ENCODE measurements around the gene ADCY5. TPM values are rescaled to one million over a fixed set of nuclear protein-coding genes. Genes with fewer than 3 reads are reported as not detected.

Gene ADCY5
- total RNA-seq, 2 donors from 2014 or later, result 3.9 to 5.2 TPM

DNA sequence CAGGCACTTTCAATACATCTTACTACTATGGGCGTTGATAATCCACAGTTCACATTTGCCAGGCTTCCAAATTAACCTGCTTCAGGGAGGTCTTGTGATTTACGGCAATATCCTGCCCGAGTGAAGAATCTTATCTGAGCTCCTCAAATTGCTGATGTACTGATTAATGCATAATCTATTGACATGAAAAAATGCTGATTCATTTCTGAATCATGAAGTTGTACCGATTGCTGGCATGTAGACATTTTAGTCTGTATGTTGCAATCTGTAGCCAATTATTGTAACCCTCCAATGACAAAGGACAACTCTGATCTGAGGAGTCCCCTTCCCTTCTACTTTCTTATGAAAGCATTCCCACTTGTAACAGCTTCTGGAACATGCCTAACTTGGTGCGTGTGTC, 150.0 kb downstream of the ADCY5 start:
- Mint-ChIP-seq H3K4me3 (no peak overlapping the region), H3K36me3 (ENCODE audit: low read depth) (peaks cover 22% of the 10 kb centered on the region), H3K27me3 (ENCODE audit: insufficient read depth) (no peaks in the 10 kb centered on the region), H3K9me3 (no peaks in the 10 kb centered on the region), H3K27ac (no peak overlapping the region), H3K4me1 (no peaks in the 10 kb centered on the region)
- Histone ChIP-seq H3K9ac (ENCODE audit: extremely low read depth, low read length, poor library complexity, severe bottlenecking) (no peak overlapping the region), H3K9me3 (ENCODE audit: control insufficient read depth, low read length) (peaks cover under 1% of the 10 kb centered on the region), H3K4me3 (ENCODE audit: low read length) (no peak overlapping the region), H3K27me3 (ENCODE audit: control insufficient read depth, insufficient read depth, low read length, poor library complexity, severe bottlenecking) (no peaks in the 10 kb centered on the region), H3K27ac (ENCODE audit: low read depth, low read length) (no peak overlapping the region), H3K36me3 (ENCODE audit: control insufficient read depth, insufficient read depth, low read length) (no peaks in the 10 kb centered on the region), H3K4me1 (ENCODE audit: control insufficient read depth, insufficient read depth, low read length) (no peaks in the 10 kb centered on the region)
- DNase-seq, result no peak
- 94% methylated on average over 3 to 5 of the region's 5 CpGs for WGBS, 2 experiments (ENCODE audit: insufficient coverage in 1 of 2, insufficient read length in 1 of 2)
- TF ChIP-seq, protein P1, sequence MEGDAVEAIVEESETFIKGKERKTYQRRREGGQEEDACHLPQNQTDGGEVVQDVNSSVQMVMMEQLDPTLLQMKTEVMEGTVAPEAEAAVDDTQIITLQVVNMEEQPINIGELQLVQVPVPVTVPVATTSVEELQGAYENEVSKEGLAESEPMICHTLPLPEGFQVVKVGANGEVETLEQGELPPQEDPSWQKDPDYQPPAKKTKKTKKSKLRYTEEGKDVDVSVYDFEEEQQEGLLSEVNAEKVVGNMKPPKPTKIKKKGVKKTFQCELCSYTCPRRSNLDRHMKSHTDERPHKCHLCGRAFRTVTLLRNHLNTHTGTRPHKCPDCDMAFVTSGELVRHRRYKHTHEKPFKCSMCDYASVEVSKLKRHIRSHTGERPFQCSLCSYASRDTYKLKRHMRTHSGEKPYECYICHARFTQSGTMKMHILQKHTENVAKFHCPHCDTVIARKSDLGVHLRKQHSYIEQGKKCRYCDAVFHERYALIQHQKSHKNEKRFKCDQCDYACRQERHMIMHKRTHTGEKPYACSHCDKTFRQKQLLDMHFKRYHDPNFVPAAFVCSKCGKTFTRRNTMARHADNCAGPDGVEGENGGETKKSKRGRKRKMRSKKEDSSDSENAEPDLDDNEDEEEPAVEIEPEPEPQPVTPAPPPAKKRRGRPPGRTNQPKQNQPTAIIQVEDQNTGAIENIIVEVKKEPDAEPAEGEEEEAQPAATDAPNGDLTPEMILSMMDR (conservative IDR thresholded peaks at IDR 0.05), result no peak

GRCh38 chr3:123297627-123297899, 151.3 kb downstream of the ADCY5 start:
- Histone ChIP-seq H3K27me3 (ENCODE audit: control insufficient read depth, insufficient read depth, low read length, poor library complexity, severe bottlenecking) (no peaks in the 10 kb centered on the region), H3K9me3 (ENCODE audit: control insufficient read depth, low read length) (peaks cover 6% of the 10 kb centered on the region), H3K36me3 (ENCODE audit: control insufficient read depth, insufficient read depth, low read length) (no peaks in the 10 kb centered on the region), H3K9ac (ENCODE audit: extremely low read depth, low read length, poor library complexity, severe bottlenecking) (no peak overlapping the region), H3K27ac (ENCODE audit: low read depth, low read length) (no peak overlapping the region), H3K4me1 (ENCODE audit: control insufficient read depth, insufficient read depth, low read length) (no peaks in the 10 kb centered on the region), H3K4me3 (ENCODE audit: low read length) (no peak overlapping the region)
- WGBS, 2 experiments (ENCODE audit: insufficient coverage in 1 of 2, insufficient read length in 1 of 2), result 60 to 82% methylated on average over 1 to 5 of the region's 6 CpGs
- H3K9me3 Mint-ChIP-seq, result no peaks in the 10 kb centered on the region
- no peak overlapping the region for H3K27ac Mint-ChIP-seq
- no peak overlapping the region for H3K4me3 Mint-ChIP-seq
- peaks cover 24% of the 10 kb centered on the region for H3K36me3 Mint-ChIP-seq (ENCODE audit: low read depth)
- H3K27me3 Mint-ChIP-seq (ENCODE audit: insufficient read depth), result no peaks in the 10 kb centered on the region
- TF ChIP-seq, protein P1 (conservative IDR thresholded peaks at IDR 0.05), result peak; percentile 63
- DNase-seq, result peak; percentile 72
- H3K4me1 Mint-ChIP-seq, result no peaks in the 10 kb centered on the region

DNA sequence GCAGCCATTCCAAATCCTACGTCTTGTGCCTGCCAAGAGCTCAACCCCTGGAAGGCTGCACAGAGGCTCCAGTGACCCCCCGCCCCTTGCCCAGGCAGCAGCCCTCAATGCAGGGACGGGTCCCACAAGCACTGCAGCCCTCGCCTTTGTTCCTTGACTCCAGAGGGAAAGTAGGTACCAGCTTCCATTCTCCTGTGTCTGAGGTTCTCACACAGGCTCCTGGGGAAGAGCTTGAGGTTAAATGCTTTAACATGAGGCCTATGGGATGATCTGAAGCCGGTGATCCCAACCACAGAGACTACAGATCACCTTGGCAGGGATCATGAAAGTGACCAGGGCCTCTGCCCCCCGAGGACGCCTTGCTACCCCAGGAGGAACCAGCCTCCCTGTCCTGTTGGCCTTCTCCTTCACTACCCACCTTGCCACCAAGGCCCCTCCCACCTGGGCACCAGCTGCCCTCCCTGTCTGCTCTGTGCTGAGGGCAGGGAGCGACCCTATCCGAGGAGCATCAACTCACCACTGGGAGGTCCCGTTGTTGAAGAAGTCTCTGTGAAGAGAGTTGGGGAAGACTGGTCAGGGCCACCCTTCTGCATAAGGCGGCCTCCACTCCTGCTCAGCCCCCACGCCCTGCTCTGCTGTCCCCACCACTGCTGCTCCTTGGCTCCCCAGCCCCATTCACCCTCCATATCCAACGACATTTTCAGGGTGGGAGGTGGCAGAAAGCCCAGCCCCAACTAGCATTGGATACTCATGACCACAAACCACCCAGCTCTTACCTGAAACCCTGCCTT, 151.9 kb downstream of the ADCY5 start:
- no peaks in the 10 kb centered on the region for H3K27me3 Mint-ChIP-seq (ENCODE audit: insufficient read depth)
- TF ChIP-seq, protein P1 (conservative IDR thresholded peaks at IDR 0.05), result no peak
- Histone ChIP-seq H3K4me3 (ENCODE audit: low read length) (no peak overlapping the region), H3K27ac (ENCODE audit: low read depth, low read length) (no peak overlapping the region), H3K36me3 (ENCODE audit: control insufficient read depth, insufficient read depth, low read length) (no peaks in the 10 kb centered on the region), H3K27me3 (ENCODE audit: control insufficient read depth, insufficient read depth, low read length, poor library complexity, severe bottlenecking) (no peaks in the 10 kb centered on the region), H3K9me3 (ENCODE audit: control insufficient read depth, low read length) (peaks cover 6% of the 10 kb centered on the region), H3K4me1 (ENCODE audit: control insufficient read depth, insufficient read depth, low read length) (no peaks in the 10 kb centered on the region), H3K9ac (ENCODE audit: extremely low read depth, low read length, poor library complexity, severe bottlenecking) (no peak overlapping the region)
- peaks cover 24% of the 10 kb centered on the region for H3K36me3 Mint-ChIP-seq (ENCODE audit: low read depth)
- no peak for DNase-seq
- WGBS, 2 experiments (ENCODE audit: insufficient coverage in 1 of 2, insufficient read length in 1 of 2), result 90 to 92% methylated on average over 8 to 13 of the region's 13 CpGs
- no peak overlapping the region for H3K27ac Mint-ChIP-seq
- no peak overlapping the region for H3K4me3 Mint-ChIP-seq
- no peaks in the 10 kb centered on the region for H3K4me1 Mint-ChIP-seq
- H3K9me3 Mint-ChIP-seq, result no peaks in the 10 kb centered on the region
